K562 (cell line): ENCODE measurements around the gene BRAF. TPM values are rescaled to one million over a fixed set of nuclear protein-coding genes. Genes with fewer than 3 reads are reported as not detected.
"Not testable (repeated sequence)": the region's sequence is repeated elsewhere in the genome, so short reads cannot be mapped to it uniquely, and the experiment has no call there.

Source experiments
- ATAC-seq: fragments of 200-7000 bp; cut with Tn5 transposase; 3 replicates; pipeline ENCODE4 v1.9.1; 2020; ENCODE audit warnings: moderate library complexity
- BruUV-seq: library from RNA; stranded (reverse); fragments of 400-500 nt; replicated peaks from 2 replicates; lab custom pipeline; 2021; lab: Mats Ljungman, UMichigan
- CTCF ChIA-PET: fragments of 300-600 bp; formaldehyde crosslinking; extraction: SDS; loops from one replicate; lab custom pipeline; 2021; ENCODE audit warnings: low intra/inter-chr PET ratio; lab: Yijun Ruan, JAX
- POLR2A ChIA-PET: fragments of 300-600, 350-650 bp; sonication (Branson Sonifier 250); formaldehyde crosslinking; extraction: SDS; loops from one replicate; lab custom pipeline; 2021; ENCODE audit warnings: antibody characterized with exemption, inconsistent platforms; lab: Yijun Ruan, JAX
- DNase-seq, 4 experiments: peaks; one replicate each; pipeline versions ENCODE4 v3.0.0 to v3.0.0-alpha.2; 2011 to 2018; ENCODE audit warnings: low spot score in 3 of 4, mixed read lengths in 3 of 4; ENCODE audit errors: extremely low read depth in 1 of 4
- FAIRE-seq: peaks from 2 replicates; lab custom pipeline; 2011; peaks lifted over from hg19 to GRCh38; lab: Jason Lieb, UNC
- H2AFZ ChIP-seq: 2 replicates; pipeline ENCODE4 v1.6.0; 2011; ENCODE audit warnings: low read depth, low read length, control low read depth, inconsistent platforms
- H3K27ac ChIP-seq: fragments of 200-600 bp; 3 replicates; pipeline ENCODE4 v1.8.0; 2011; ENCODE audit warnings: low read depth, mild to moderate bottlenecking, control low read depth, inconsistent platforms, low read length, moderate library complexity, mixed read lengths; ENCODE audit errors: extremely low read depth
- H3K27me3 ChIP-seq, 2 experiments: fragments of 300-600 bp in 1 of 2; 2 replicates in 1 of 2; 3 replicates in 1 of 2; pipeline versions ENCODE4 v1.6.0 to v1.8.0; 2011; ENCODE audit warnings: inconsistent platforms in 2 of 2, low read length in 2 of 2, mild to moderate bottlenecking in 1 of 2, mixed read lengths in 1 of 2, moderate library complexity in 1 of 2; ENCODE audit not compliant: control insufficient read depth in 2 of 2, insufficient read depth in 2 of 2
- H3K36me3 ChIP-seq: fragments of 300-600 bp; 3 replicates; pipeline ENCODE4 v1.8.0; 2011; ENCODE audit warnings: mild to moderate bottlenecking, low read length, inconsistent platforms; ENCODE audit not compliant: control insufficient read depth, insufficient read depth
- H3K4me1 ChIP-seq, 2 experiments: fragments of 200-600 bp in 1 of 2; replicated peaks in 1 of 2; 2 replicates in 1 of 2; 3 replicates in 1 of 2; pipeline versions ENCODE4 v1.5.1 to v1.8.0; 2011; ENCODE audit warnings: inconsistent platforms in 2 of 2, low read length in 2 of 2, mild to moderate bottlenecking in 1 of 2, mixed read lengths in 1 of 2, moderate library complexity in 1 of 2; ENCODE audit not compliant: control insufficient read depth in 2 of 2, insufficient read depth in 2 of 2
- H3K4me2 ChIP-seq: 2 replicates; pipeline ENCODE4 v1.6.1; 2011; ENCODE audit warnings: low read length, control low read depth, inconsistent platforms, mixed read lengths; ENCODE audit not compliant: insufficient read depth
- H3K4me3 ChIP-seq: fragments of 200-600 bp; sonication (generic), shearing (Covaris generic); 2 replicates; pipeline ENCODE4 v1.5.1; 2016; ENCODE audit warnings: control low read depth, inconsistent platforms
- H3K79me2 ChIP-seq: fragments of 200-600 bp; 3 replicates; pipeline ENCODE4 v1.8.0; 2011; ENCODE audit warnings: low read length, inconsistent platforms; ENCODE audit not compliant: control insufficient read depth, insufficient read depth
- H3K9ac ChIP-seq, 2 experiments: 2 replicates each; pipeline versions ENCODE4 v1.6.0 to v1.6.1; 2011; ENCODE audit warnings: low read depth in 2 of 2, low read length in 2 of 2, control low read depth in 1 of 2, inconsistent platforms in 1 of 2, mild to moderate bottlenecking in 1 of 2, mixed read lengths in 1 of 2; ENCODE audit not compliant: insufficient read depth in 1 of 2
- H3K9me1 ChIP-seq: one replicate; pipeline ENCODE4 v1.6.0; 2011; ENCODE audit warnings: inconsistent platforms, mild to moderate bottlenecking, low read length, moderate library complexity; ENCODE audit not compliant: control insufficient read depth, insufficient read depth
- H3K9me3 ChIP-seq: replicated peaks from 2 replicates; pipeline ENCODE4 v1.5.1; 2011; ENCODE audit warnings: low read depth, low read length, inconsistent platforms; ENCODE audit not compliant: control insufficient read depth, insufficient read depth
- H4K20me1 ChIP-seq: replicated peaks from 2 replicates; pipeline ENCODE4 v1.6.1; 2011; ENCODE audit warnings: low read length, inconsistent platforms, mixed read lengths; ENCODE audit not compliant: control insufficient read depth, insufficient read depth
- CSDE1 ChIP-seq, 2 experiments: fragments of 450-650 bp; IDR thresholded peaks; 2 replicates each; pipeline ENCODE4 v1.6.1; 2016; ENCODE audit warnings: mild to moderate bottlenecking in 1 of 2
- KAT7 ChIP-seq: sonication (generic); formaldehyde crosslinking; IDR thresholded peaks from 2 replicates; pipeline ENCODE4 v1.8.0; 2022; ENCODE audit warnings: missing genetic modification reagents, mild to moderate bottlenecking, borderline replicate concordance
- ZBTB33 ChIP-seq: sonication (generic); formaldehyde crosslinking; IDR thresholded peaks from 2 replicates; pipeline ENCODE4 v1.8.1; 2023; ENCODE audit warnings: mild to moderate bottlenecking, missing genetic modification reagents
- WGBS: fragments of 100-300 bp; shearing (Covaris generic); methylation state at CpG from one replicate; pipeline ENCODE4 v1.1.6; 2016; ENCODE audit warnings: low coverage, mixed read lengths; ENCODE audit not compliant: insufficient coverage; ENCODE audit errors: missing lambda C conversion rate; 5-methylcytosine and 5-hydroxymethylcytosine counted together
- in situ Hi-C: fragments of 300-500 bp; cut with MboI; formaldehyde crosslinking; loops from 4 replicates; pipeline ENCODE4 v1.15.0; 2018; ENCODE audit warnings: inconsistent platforms, mixed read lengths
- intact Hi-C: fragments of 100-400 bp; cut with micrococcal nuclease; formaldehyde crosslinking; loops from 2 replicates; pipeline ENCODE4 v1.14.2; 2022
- polyA plus RNA-seq, 8 experiments: library from polyadenylated mRNA; depleted of rRNA in 4 of 8; stranded (reverse) in 5 of 8; unstranded in 3 of 8; fragments of >200 nt; fragmentation: Nextera tagmentation in 2 of 8; fragmentation: Illumina TruSeq in 1 of 8; extraction: Ambion mirVana in 2 of 8; extraction: Trizol in 1 of 8; gene quantifications; 2 replicates each; pipeline versions ENCODE4 v1.2.1 to v1.2.3, GENCODE V29; 2011 to 2014; ENCODE audit warnings: inconsistent platforms in 1 of 8, missing spikeins in 1 of 8
- total RNA-seq, 7 experiments: library from RNA; depleted of rRNA in 6 of 7; stranded (reverse); fragments of >200 nt in 6 of 7; fragmentation: Illumina TruSeq in 2 of 7; extraction: Trizol in 2 of 7; gene quantifications; 2 replicates each; pipeline versions ENCODE4 v1.2.1 to v1.2.3, GENCODE V29; 2011 to 2021; ENCODE audit warnings: low replicate concordance in 1 of 7

The BRAF gene
- total and polyA plus RNA-seq, 9 of the 15 experiments (the other 6 are each of a cell fraction or from before 2014, with no cell fraction given) = 3.6 to 38.3 (median 21.9) TPM

- no peak overlapping the region; a peak in 1 of 4 replicates for H3K9ac ChIP-seq
- H3K9me3 ChIP-seq = no peaks in the 10 kb centered on the region
- H3K27me3 ChIP-seq = no peaks in the 10 kb centered on the region
- no peak for FAIRE-seq
- peaks cover 93% of the 10 kb centered on the region for H3K79me2 ChIP-seq
- in situ Hi-C loops = no loop called here
- no peak overlapping the region for H3K27ac ChIP-seq
- intact Hi-C loops = no loop called here
- no peak for ATAC-seq
- H3K9me1 ChIP-seq = no peaks in the 10 kb centered on the region
- TF ChIP-seq KAT7 (CRISPR knock-in tag) (0 out of 2 replicates have a peak, but pooled peaks have one; percentile 3), CSDE1 (IDR thresholded peaks at IDR 0.05) (no peak)
- no peaks in the 10 kb centered on the region; the same call in 2 of the 3 replicates for H3K36me3 ChIP-seq
- POLR2A ChIA-PET = interaction anchor here (1.2 to 1.7 kb wide), 2 partner anchors 10 to 13 kb away, joined by 5 read pairs; no protein-coding TSS in a partner anchor
- no TSS peak for BruUV-seq
- no peak overlapping the region for H3K4me3 ChIP-seq
- CTCF ChIA-PET = no interaction called here
- no peak for DNase-seq
- peaks cover 0 to 12% of the 10 kb centered on the region in 2 experiments; a peak in 3 of 5 replicates for H3K4me1 ChIP-seq
- peaks cover 8% of the 10 kb centered on the region; the same call in 1 of the 2 replicates for H4K20me1 ChIP-seq
- H2AFZ ChIP-seq = no peak overlapping the region
- H3K4me2 ChIP-seq = no peak overlapping the region
Observed at GRCh38 chr7:140914083-140914482, 10.6 kb downstream of the BRAF start.

- H3K9me1 ChIP-seq, intact Hi-C loops, H4K20me1 ChIP-seq, H3K36me3 ChIP-seq, H3K4me2 ChIP-seq, in situ Hi-C loops, BruUV-seq, CTCF ChIA-PET, H2AFZ ChIP-seq, H3K9me3 ChIP-seq, DNase-seq, H3K9ac ChIP-seq, H3K4me3 ChIP-seq, FAIRE-seq, H3K27me3 ChIP-seq: not testable (repeated sequence)
- peaks cover 94% of the 10 kb centered on the region for H3K79me2 ChIP-seq
- peak; percentile 9; the same call in 2 of the 3 replicates for ATAC-seq
- POLR2A ChIA-PET = interaction anchor here (1.2 to 1.7 kb wide), 3 partner anchors 8 to 13 kb away, joined by 3 to 5 read pairs (median 5); no protein-coding TSS in a partner anchor
- TF ChIP-seq ZBTB33 (CRISPR knock-in tag) = peak; percentile 93
- 69% methylated on average over 5 of the region's 5 CpGs for WGBS
- peaks cover 0 to 12% of the 10 kb centered on the region in 2 experiments; a peak in 3 of 5 replicates for H3K4me1 ChIP-seq
- H3K27ac ChIP-seq = peak overlapping the region; percentile 4; the same call in 1 of the 3 replicates
Observed at GRCh38 chr7:140913596-140913928, 11.2 kb downstream of the BRAF start.
